Activated T-cell treated with anti-CD3 and anti-CD28 coated beads, Interleukin-2, amount 50 U/mL, for 72 hours (primary cell): ENCODE data around the gene VWF. TPM values are rescaled to one million over a fixed set of nuclear protein-coding genes. Genes with fewer than 3 reads are reported as not detected.

Experiments used
- ATAC-seq, 2 donors: fragments of 150-1000 bp; cut with Tn5 transposase; replicated peaks in 1 of 2; 2 replicates each; pipeline ENCODE4 v1.10.0; 2021; ENCODE audit warnings: moderate library complexity in 2 of 2, mild to moderate bottlenecking in 1 of 2
- DNase-seq, 2 donors: peaks; one replicate each; pipeline ENCODE4 v3.0.0; 2021 to 2022; ENCODE audit warnings: mixed read lengths in 1 of 2
- H3K27ac Mint-ChIP-seq: one replicate; pipeline ENCODE4 v1.8.0; 2022; ENCODE audit warnings: mild to moderate bottlenecking, moderate library complexity, mixed read lengths
- H3K27me3 Mint-ChIP-seq: one replicate; pipeline ENCODE4 v1.8.0; 2022; ENCODE audit warnings: low read depth, mixed read lengths
- H3K36me3 Mint-ChIP-seq, 2 donors: one replicate each; pipeline ENCODE4 v1.8.0; 2022; ENCODE audit warnings: mixed read lengths in 2 of 2, mild to moderate bottlenecking in 1 of 2; ENCODE audit not compliant: insufficient read depth in 2 of 2
- H3K4me1 Mint-ChIP-seq: one replicate; pipeline ENCODE4 v1.8.0; 2022; ENCODE audit warnings: low read depth, mixed read lengths
- H3K4me3 Mint-ChIP-seq, 2 donors: one replicate each; pipeline ENCODE4 v1.8.0; 2022; ENCODE audit warnings: mild to moderate bottlenecking in 2 of 2, mixed read lengths in 2 of 2, moderate library complexity in 2 of 2
- H3K9me3 Mint-ChIP-seq, 2 donors: one replicate each; pipeline ENCODE4 v1.8.0; 2022; ENCODE audit warnings: mixed read lengths in 2 of 2
- total RNA-seq, 2 donors: library from RNA; stranded (reverse); gene quantifications; one replicate each; pipeline ENCODE4 v1.2.3, GENCODE V29; 2022

VWF gene
- total RNA-seq, 2 donors from 2014 or later: 0.02 TPM

GRCh38 chr12:5913387-5913786, 211.1 kb downstream of the VWF start:
- Mint-ChIP-seq H3K27ac (no peak overlapping the region), H3K27me3 (no peaks in the 10 kb centered on the region), H3K4me3 (no peak overlapping the region), H3K36me3 (no peaks in the 10 kb centered on the region), H3K9me3 (no peaks in the 10 kb centered on the region), H3K4me1 (no peaks in the 10 kb centered on the region)
- no peak for DNase-seq
- no peak for ATAC-seq

DNA sequence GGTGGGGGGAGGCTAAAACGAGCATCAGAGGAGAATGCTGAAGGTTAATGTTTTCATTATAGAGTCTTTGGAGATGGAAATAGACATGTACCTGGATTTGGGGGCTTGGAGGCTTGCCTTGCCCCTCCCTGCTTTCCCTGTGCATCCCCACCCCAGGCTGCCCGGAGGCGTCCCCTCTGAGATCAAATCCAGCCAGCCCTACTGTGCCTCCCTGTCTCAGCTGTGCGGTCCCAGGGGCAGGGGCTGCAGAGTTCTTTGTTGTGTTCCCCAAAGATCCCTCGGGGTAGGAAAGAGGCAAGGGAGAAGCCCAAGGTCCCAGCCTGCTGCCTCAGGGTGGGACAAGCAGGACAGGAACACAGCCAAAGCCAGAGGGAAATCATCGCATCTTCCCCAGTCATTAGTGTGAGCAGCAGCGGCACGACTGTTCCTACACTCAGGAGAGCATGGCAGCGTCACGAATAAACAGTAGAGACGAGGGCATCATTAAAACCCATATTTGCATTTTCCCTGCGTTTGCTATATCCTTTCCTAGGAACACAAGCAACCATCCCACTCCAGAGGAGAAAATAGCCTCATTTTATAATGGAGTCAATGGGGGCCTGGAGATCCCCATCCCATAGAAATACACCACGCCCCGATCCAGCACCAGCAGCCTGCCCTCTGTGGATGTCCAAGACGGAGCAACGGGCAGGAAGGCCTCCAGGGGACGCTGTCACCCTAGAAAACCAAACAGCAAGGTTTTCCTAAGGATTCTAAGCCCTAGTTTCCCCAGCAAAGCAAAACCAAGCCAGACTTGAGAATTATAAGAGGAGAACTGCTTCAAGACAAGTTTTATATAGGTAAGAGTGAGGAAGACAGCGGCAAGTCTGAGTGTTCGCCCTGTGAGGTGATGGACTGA, 211.8 kb downstream of the VWF start:
- H3K27ac Mint-ChIP-seq: no peak overlapping the region
- H3K9me3 Mint-ChIP-seq: no peaks in the 10 kb centered on the region
- no peak for ATAC-seq

DNA sequence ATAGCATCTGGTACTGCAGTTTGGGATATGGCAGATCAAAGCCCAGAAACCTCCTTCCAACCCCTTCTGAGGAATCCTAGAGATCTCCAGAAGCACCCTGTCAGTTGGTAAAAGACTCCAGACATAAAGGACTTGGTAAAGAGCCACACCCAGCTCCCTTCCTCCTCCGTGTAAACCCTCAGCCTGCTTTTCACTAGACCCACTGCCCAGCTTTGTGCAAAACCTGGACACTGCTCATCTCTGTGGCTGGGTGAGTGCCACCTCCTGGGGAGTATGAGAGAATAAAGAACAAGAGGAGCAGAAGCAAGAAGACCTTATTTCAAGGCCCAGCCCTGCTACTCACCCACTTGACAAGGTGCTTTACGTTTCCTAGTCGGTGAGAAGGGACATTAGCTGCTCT, 212.5 kb downstream of the VWF start:
- no peak for DNase-seq
- Mint-ChIP-seq H3K4me3 (no peak overlapping the region), H3K27ac (no peak overlapping the region), H3K4me1 (no peaks in the 10 kb centered on the region), H3K9me3 (no peaks in the 10 kb centered on the region), H3K36me3 (no peaks in the 10 kb centered on the region), H3K27me3 (no peaks in the 10 kb centered on the region)
- no peak for ATAC-seq

More for the DNA sequence above, 211.8 kb downstream of the VWF start:
- no peak for DNase-seq
- Mint-ChIP-seq H3K27me3 (no peaks in the 10 kb centered on the region), H3K4me3 (no peak overlapping the region), H3K4me1 (no peaks in the 10 kb centered on the region), H3K36me3 (no peaks in the 10 kb centered on the region)

DNA sequence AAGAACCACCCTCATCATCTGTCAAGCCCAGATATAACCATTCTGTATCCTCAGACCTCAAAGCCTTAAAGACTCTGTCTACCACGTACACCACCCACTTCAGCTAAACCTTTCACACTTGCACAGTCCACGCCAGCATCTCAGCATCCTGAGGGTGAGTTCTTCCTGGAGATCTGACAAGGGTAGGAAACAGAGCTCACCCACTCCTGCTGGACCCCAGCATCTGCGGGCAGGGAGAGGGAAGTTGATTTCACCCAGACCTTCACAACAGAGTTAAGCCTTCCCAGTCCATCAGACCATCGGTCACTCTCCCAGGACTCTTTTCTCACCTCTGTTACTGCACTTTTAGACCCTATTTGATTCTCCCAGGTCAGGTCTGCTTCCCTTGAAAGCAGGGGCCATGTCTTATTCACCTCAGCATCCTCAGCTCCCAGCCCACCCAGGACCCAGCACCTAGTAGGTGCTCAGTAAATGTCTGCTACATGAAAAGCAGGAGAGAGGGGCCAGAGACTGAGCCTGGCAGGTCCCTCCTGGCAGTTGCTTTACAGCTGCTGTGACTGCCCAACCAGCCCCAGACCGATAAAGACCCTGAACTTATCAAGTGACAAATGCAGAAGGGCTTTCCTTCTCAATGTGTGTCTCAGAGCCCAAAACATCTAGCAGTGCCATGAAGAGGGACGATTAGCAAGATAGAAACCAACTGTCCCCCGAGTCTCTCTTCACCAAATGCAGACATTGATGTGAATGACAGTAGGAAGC, 213.5 kb downstream of the VWF start:
- no peaks in the 10 kb centered on the region for H3K36me3 Mint-ChIP-seq
- H3K27me3 Mint-ChIP-seq: no peaks in the 10 kb centered on the region
- H3K27ac Mint-ChIP-seq: no peak overlapping the region
- H3K9me3 Mint-ChIP-seq: no peaks in the 10 kb centered on the region
- no peak for ATAC-seq
- no peak overlapping the region for H3K4me3 Mint-ChIP-seq
- DNase-seq: no peak
- H3K4me1 Mint-ChIP-seq: no peaks in the 10 kb centered on the region

GRCh38 chr12:5909560-5909959, 214.9 kb downstream of the VWF start:
- Mint-ChIP-seq H3K27me3 (peaks cover 6% of the 10 kb centered on the region), H3K4me1 (no peaks in the 10 kb centered on the region), H3K4me3 (no peak overlapping the region), H3K27ac (no peak overlapping the region), H3K9me3 (no peaks in the 10 kb centered on the region), H3K36me3 (no peaks in the 10 kb centered on the region)
- no peak for ATAC-seq
- no peak for DNase-seq

DNA sequence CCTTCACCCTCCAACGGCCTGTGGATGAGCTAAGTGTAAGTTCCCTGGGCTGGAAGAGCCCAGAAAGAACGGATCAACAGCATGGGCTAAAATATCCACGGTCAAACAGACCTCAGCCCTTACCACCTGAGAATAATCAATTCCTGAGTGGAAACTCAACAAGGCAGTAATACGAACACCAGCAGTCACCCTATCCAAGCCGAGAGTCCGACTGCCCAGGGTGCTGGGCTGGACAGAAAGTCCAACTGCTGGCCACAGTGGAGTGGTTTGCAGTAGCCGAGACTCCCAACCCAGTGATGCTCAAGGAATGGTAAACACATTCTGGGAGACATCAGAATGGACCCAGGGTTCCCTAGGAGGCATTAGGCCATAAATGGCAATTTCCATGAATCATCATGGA, 216.2 kb downstream of the VWF start:
- Mint-ChIP-seq H3K27me3 (peaks cover 11% of the 10 kb centered on the region), H3K9me3 (no peaks in the 10 kb centered on the region)
- ATAC-seq: no peak

DNA sequence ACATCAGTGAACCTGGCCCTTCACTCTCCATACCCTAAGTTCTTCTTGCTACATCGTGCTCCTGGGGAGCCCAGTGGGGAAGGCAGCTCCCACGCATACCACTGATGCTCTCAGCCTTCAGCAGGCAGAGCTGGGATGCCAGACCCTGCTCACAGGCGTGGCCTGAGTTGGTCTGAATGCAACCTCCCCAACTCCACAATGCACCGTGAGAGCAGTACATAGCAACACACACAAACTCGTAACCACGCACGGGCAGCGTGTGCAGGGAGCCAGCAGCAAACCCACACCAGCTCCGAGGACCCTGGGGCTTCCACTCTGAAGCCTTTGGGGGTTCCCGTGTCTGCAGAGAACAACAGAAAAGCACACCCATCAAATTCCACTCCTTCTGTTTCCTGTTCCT, 216.7 kb downstream of the VWF start:
- Mint-ChIP-seq H3K27ac (no peak overlapping the region), H3K9me3 (no peaks in the 10 kb centered on the region), H3K36me3 (no peaks in the 10 kb centered on the region), H3K27me3 (peaks cover 11% of the 10 kb centered on the region), H3K4me3 (no peak overlapping the region), H3K4me1 (no peaks in the 10 kb centered on the region)
- ATAC-seq (no peak), DNase-seq (no peak)

More for the DNA sequence above, 216.2 kb downstream of the VWF start:
- Mint-ChIP-seq H3K4me3 (no peak overlapping the region), H3K27ac (no peak overlapping the region), H3K36me3 (no peaks in the 10 kb centered on the region), H3K4me1 (no peaks in the 10 kb centered on the region)
- no peak for DNase-seq

GRCh38 chr12:5905757-5906156, 218.7 kb downstream of the VWF start:
- Mint-ChIP-seq H3K9me3 (no peaks in the 10 kb centered on the region), H3K4me1 (no peaks in the 10 kb centered on the region), H3K27ac (no peak overlapping the region), H3K36me3 (no peaks in the 10 kb centered on the region), H3K27me3 (peaks cover 22% of the 10 kb centered on the region), H3K4me3 (no peak overlapping the region)
- no peak for DNase-seq
- no peak for ATAC-seq

GRCh38 chr12:5904969-5905368, 219.5 kb downstream of the VWF start:
- Mint-ChIP-seq H3K4me3 (no peak overlapping the region), H3K36me3 (no peaks in the 10 kb centered on the region), H3K4me1 (no peaks in the 10 kb centered on the region), H3K27me3 (peaks cover 25% of the 10 kb centered on the region), H3K27ac (no peak overlapping the region), H3K9me3 (no peaks in the 10 kb centered on the region)
- no peak for DNase-seq
- ATAC-seq: no peak

DNA sequence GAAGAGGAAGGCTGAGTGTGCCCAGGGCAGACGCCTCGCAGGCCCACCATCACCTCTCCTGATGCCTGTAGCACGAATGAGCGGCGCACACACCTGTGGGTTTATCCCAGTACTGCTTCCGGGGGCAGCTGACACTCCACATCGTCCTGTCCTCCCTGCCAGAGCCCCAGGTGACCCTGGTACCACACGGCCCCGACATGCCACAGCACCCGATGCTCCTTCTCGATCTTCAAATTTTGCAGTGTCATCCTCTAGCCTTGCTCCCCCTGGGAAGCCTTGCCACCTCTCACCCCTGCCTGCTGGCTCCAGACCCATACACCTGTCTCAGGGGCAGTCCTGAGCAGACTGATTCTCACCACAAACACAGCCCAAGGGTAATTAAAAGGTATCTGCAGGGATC, 220.0 kb downstream of the VWF start:
- Mint-ChIP-seq H3K9me3 (no peaks in the 10 kb centered on the region), H3K27ac (no peak overlapping the region), H3K36me3 (no peaks in the 10 kb centered on the region), H3K27me3 (peaks cover 25% of the 10 kb centered on the region), H3K4me1 (no peaks in the 10 kb centered on the region), H3K4me3 (no peak overlapping the region)
- ATAC-seq (no peak), DNase-seq (no peak)

GRCh38 chr12:5902736-5903135, 221.7 kb downstream of the VWF start:
- Mint-ChIP-seq H3K27me3 (peaks cover 25% of the 10 kb centered on the region), H3K27ac (no peak overlapping the region), H3K9me3 (no peaks in the 10 kb centered on the region), H3K36me3 (no peaks in the 10 kb centered on the region), H3K4me3 (no peak overlapping the region), H3K4me1 (no peaks in the 10 kb centered on the region)
- no peak for ATAC-seq
- no peak for DNase-seq

GRCh38 chr12:5901416-5901815, 223.1 kb downstream of the VWF start:
- no peak for ATAC-seq
- DNase-seq: no peak
- Mint-ChIP-seq H3K27ac (no peak overlapping the region), H3K4me3 (no peak overlapping the region), H3K4me1 (no peaks in the 10 kb centered on the region), H3K27me3 (peaks cover 25% of the 10 kb centered on the region), H3K36me3 (no peaks in the 10 kb centered on the region), H3K9me3 (no peaks in the 10 kb centered on the region)

DNA sequence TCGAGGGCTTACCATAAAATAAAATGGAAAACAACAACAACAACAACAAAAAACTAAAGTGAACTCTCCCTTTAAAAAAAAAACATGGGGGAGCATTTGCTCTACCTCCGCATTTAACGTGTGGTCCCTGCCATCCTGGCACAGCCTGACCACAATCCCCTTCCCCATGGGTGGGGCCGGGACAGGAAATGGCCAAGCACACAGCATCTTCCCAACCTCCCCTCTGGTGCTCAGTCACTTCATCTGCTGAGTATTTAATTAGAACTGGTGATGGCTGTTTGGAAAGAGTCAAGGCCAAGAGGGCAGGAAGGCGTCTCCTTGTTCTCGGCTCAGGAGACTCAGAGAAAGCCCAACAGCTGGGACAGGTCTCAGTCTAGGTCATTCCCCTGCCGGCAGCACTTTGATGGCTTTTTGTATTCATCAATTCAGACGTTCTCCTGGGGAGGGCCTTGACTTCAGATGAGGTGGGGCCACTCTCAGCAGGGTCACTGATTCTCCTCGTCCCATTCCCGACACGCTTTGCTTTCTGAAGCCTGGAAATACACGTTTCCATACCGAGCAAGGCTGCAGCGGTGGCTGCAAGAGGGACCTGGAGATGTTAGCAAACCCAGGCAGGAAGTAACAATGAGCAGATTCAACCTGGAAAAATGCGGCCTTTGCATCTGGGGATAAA, 223.8 kb downstream of the VWF start:
- Mint-ChIP-seq H3K27ac (no peak overlapping the region), H3K36me3 (no peaks in the 10 kb centered on the region), H3K27me3 (peaks cover 26% of the 10 kb centered on the region), H3K4me1 (no peaks in the 10 kb centered on the region), H3K9me3 (no peaks in the 10 kb centered on the region), H3K4me3 (no peak overlapping the region)
- DNase-seq (no peak), ATAC-seq (no peak)
